CD4-positive, alpha-beta memory T cell (primary cell): ENCODE measurements around the gene CDKAL1. TPM values are rescaled to one million over a fixed set of nuclear protein-coding genes. Genes with fewer than 3 reads are reported as not detected.

Experiments
- CTCF ChIA-PET: fragments of 350-600 bp; sonication (Branson Sonifier 250); formaldehyde crosslinking; loops from one replicate; lab custom pipeline; 2021; ENCODE audit warnings: inconsistent platforms; ENCODE audit not compliant: partially characterized antibody; lab: Charles Lee
- POLR2A ChIA-PET: fragments of 350-600 bp; sonication (Branson Sonifier 250); formaldehyde crosslinking; loops from one replicate; lab custom pipeline; 2021; ENCODE audit not compliant: partially characterized antibody; lab: Charles Lee
- DNase-seq, 5 donors: peaks; one replicate each; pipeline versions ENCODE4 v3.0.0 to v3.0.0-alpha.2; 2020 to 2022; ENCODE audit warnings: mixed read lengths in 1 of 5
- H3K27ac ChIP-seq: one replicate; pipeline ENCODE4 v1.7.0; 2013; ENCODE audit warnings: low read depth, low read length
- H3K27me3 ChIP-seq: 2 replicates; pipeline ENCODE4 v1.7.0; 2013; ENCODE audit warnings: mild to moderate bottlenecking, low read length, moderate library complexity; ENCODE audit not compliant: insufficient read depth
- H3K36me3 ChIP-seq: 2 replicates; pipeline ENCODE4 v1.7.0; 2013; ENCODE audit warnings: mild to moderate bottlenecking, low read length, moderate library complexity; ENCODE audit not compliant: insufficient read depth
- H3K4me1 ChIP-seq: 2 replicates; pipeline ENCODE4 v1.7.0; 2013; ENCODE audit warnings: mild to moderate bottlenecking, low read length, moderate library complexity; ENCODE audit not compliant: insufficient read depth
- H3K4me3 ChIP-seq, 2 donors: one replicate each; pipeline ENCODE4 v1.7.0; 2013; ENCODE audit warnings: low read length in 2 of 2, mild to moderate bottlenecking in 1 of 2
- H3K9me3 ChIP-seq, 2 donors: one replicate each; pipeline ENCODE4 v1.7.0; 2013; ENCODE audit warnings: low read length in 2 of 2, control low read depth in 1 of 2; ENCODE audit not compliant: control insufficient read depth in 1 of 2
- H3K27ac Mint-ChIP-seq, 7 donors: one replicate each; pipeline ENCODE4 v1.8.0; 2020 to 2021; ENCODE audit warnings: mixed read lengths in 7 of 7, mild to moderate bottlenecking in 6 of 7, inconsistent platforms in 3 of 7, moderate library complexity in 3 of 7
- H3K27me3 Mint-ChIP-seq, 2 donors: one replicate each; pipeline ENCODE4 v1.8.0; 2020 to 2021; ENCODE audit warnings: mixed read lengths in 2 of 2
- H3K36me3 Mint-ChIP-seq, 2 donors: one replicate each; pipeline ENCODE4 v1.8.0; 2020 to 2021; ENCODE audit warnings: mixed read lengths in 2 of 2, inconsistent platforms in 1 of 2, mild to moderate bottlenecking in 1 of 2
- H3K4me1 Mint-ChIP-seq, 4 donors: one replicate each; pipeline ENCODE4 v1.8.0; 2020 to 2021; ENCODE audit warnings: mixed read lengths in 4 of 4, mild to moderate bottlenecking in 1 of 4
- H3K4me3 Mint-ChIP-seq, 8 donors: one replicate each; pipeline ENCODE4 v1.8.0; 2020 to 2021; ENCODE audit warnings: mixed read lengths in 8 of 8, mild to moderate bottlenecking in 7 of 8, moderate library complexity in 6 of 8, inconsistent platforms in 3 of 8
- H3K9me3 Mint-ChIP-seq, 8 donors: one replicate each; pipeline ENCODE4 v1.8.0; 2020 to 2021; ENCODE audit warnings: mixed read lengths in 8 of 8, mild to moderate bottlenecking in 5 of 8, inconsistent platforms in 3 of 8, moderate library complexity in 1 of 8
- intact Hi-C: fragments of 100-400 bp; cut with micrococcal nuclease; formaldehyde crosslinking; loops from one replicate; pipeline ENCODE4 v1.15.1; 2023
- polyA plus RNA-seq, 2 donors: library from polyadenylated mRNA; unstranded; fragments of 300-500 nt; fragmentation: Illumina TruSeq; gene quantifications; one replicate each; pipeline ENCODE4 v1.2.3, GENCODE V29; 2021
- total RNA-seq, 2 experiments: library from RNA; stranded (reverse); gene quantifications; one replicate each; pipeline ENCODE4 v1.2.3, GENCODE V29; 2021

CDKAL1 gene
- total and polyA plus RNA-seq, 4 experiments from 2014 or later: 22.3 to 41.8 (median 26.8) TPM

- intact Hi-C loops: no loop called here
- Mint-ChIP-seq H3K4me3 (no peak overlapping the region), H3K4me1 (peaks cover 12 to 34% (median 19%) of the 10 kb centered on the region in 4 donors), H3K36me3 (peaks cover 15 to 39% of the 10 kb centered on the region in 2 donors), H3K27ac (no peak overlapping the region), H3K27me3 (no peaks in the 10 kb centered on the region), H3K9me3 (no peaks in the 10 kb centered on the region)
- no peak for DNase-seq
- Histone ChIP-seq H3K4me3 (no peak overlapping the region), H3K4me1 (no peaks in the 10 kb centered on the region), H3K27ac (no peak overlapping the region), H3K27me3 (no peaks in the 10 kb centered on the region), H3K36me3 (no peaks in the 10 kb centered on the region), H3K9me3 (no peaks in the 10 kb centered on the region)
- ChIA-PET POLR2A (no interaction called here), CTCF (no interaction called here)
These were observed 123.8 kb downstream of the CDKAL1 start for GRCh38 chr6:20658053-20658452.

- Histone ChIP-seq H3K4me3 (no peak overlapping the region), H3K4me1 (no peaks in the 10 kb centered on the region), H3K27me3 (no peaks in the 10 kb centered on the region), H3K27ac (no peak overlapping the region), H3K9me3 (no peaks in the 10 kb centered on the region), H3K36me3 (no peaks in the 10 kb centered on the region)
- no peak for DNase-seq
- Mint-ChIP-seq H3K36me3 (peaks cover 15 to 38% of the 10 kb centered on the region in 2 donors), H3K27me3 (no peaks in the 10 kb centered on the region), H3K9me3 (no peaks in the 10 kb centered on the region), H3K4me3 (no peak overlapping the region), H3K27ac (no peak overlapping the region), H3K4me1 (peaks cover 12 to 34% (median 19%) of the 10 kb centered on the region in 4 donors)
- CTCF ChIA-PET: no interaction called here
- intact Hi-C loops: no loop called here
- POLR2A ChIA-PET: no interaction called here
These were observed 124.3 kb downstream of the CDKAL1 start for GRCh38 chr6:20658516-20658915.

- Mint-ChIP-seq H3K27ac (no peak overlapping the region), H3K27me3 (no peaks in the 10 kb centered on the region), H3K4me1 (peaks cover 12 to 38% (median 17%) of the 10 kb centered on the region in 4 donors), H3K36me3 (peaks cover 7 to 29% of the 10 kb centered on the region in 2 donors), H3K9me3 (no peaks in the 10 kb centered on the region), H3K4me3 (no peak overlapping the region)
- Histone ChIP-seq H3K36me3 (no peaks in the 10 kb centered on the region), H3K4me1 (no peaks in the 10 kb centered on the region), H3K27ac (no peak overlapping the region), H3K4me3 (no peak overlapping the region), H3K27me3 (no peaks in the 10 kb centered on the region), H3K9me3 (no peaks in the 10 kb centered on the region)
- ChIA-PET POLR2A (no interaction called here), CTCF (no interaction called here)
- DNase-seq: no peak
- intact Hi-C loops: no loop called here
These were observed 126.3 kb downstream of the CDKAL1 start for GRCh38 chr6:20660534-20660933.

- intact Hi-C loops: no loop called here
- Histone ChIP-seq H3K9me3 (no peaks in the 10 kb centered on the region), H3K27me3 (no peaks in the 10 kb centered on the region), H3K4me3 (no peak overlapping the region), H3K27ac (no peak overlapping the region), H3K36me3 (no peaks in the 10 kb centered on the region), H3K4me1 (no peaks in the 10 kb centered on the region)
- Mint-ChIP-seq H3K27ac (no peak overlapping the region), H3K36me3 (peaks cover 3 to 24% of the 10 kb centered on the region in 2 donors), H3K4me3 (no peak overlapping the region), H3K4me1 (peaks cover 11 to 34% (median 17%) of the 10 kb centered on the region in 4 donors), H3K9me3 (no peaks in the 10 kb centered on the region), H3K27me3 (no peaks in the 10 kb centered on the region)
- ChIA-PET POLR2A (no interaction called here), CTCF (no interaction called here)
- no peak for DNase-seq
These were observed 127.5 kb downstream of the CDKAL1 start for GRCh38 chr6:20661721-20662120.

GRCh38 chr6:20664250-20664649, 130.0 kb downstream of the CDKAL1 start:
- Mint-ChIP-seq H3K4me3 (no peak overlapping the region), H3K27me3 (no peaks in the 10 kb centered on the region), H3K36me3 (peaks cover 8 to 24% of the 10 kb centered on the region in 2 donors), H3K4me1 (peaks cover 10 to 35% (median 22%) of the 10 kb centered on the region in 4 donors), H3K27ac (no peak overlapping the region), H3K9me3 (no peaks in the 10 kb centered on the region)
- no peak for DNase-seq
- H3K4me1 ChIP-seq: no peaks in the 10 kb centered on the region
- no peak overlapping the region for H3K4me3 ChIP-seq
- CTCF ChIA-PET: no interaction called here
- no peaks in the 10 kb centered on the region for H3K36me3 ChIP-seq
- no peaks in the 10 kb centered on the region for H3K27me3 ChIP-seq
- H3K27ac ChIP-seq: no peak overlapping the region
- intact Hi-C loops: no loop called here
- H3K9me3 ChIP-seq: no peaks in the 10 kb centered on the region
- POLR2A ChIA-PET: no interaction called here

GRCh38 chr6:20665290-20665689, 131.0 kb downstream of the CDKAL1 start:
- Mint-ChIP-seq H3K27me3 (no peaks in the 10 kb centered on the region), H3K36me3 (peaks cover 5 to 14% of the 10 kb centered on the region in 2 donors), H3K4me1 (peaks cover 14 to 31% (median 21%) of the 10 kb centered on the region in 4 donors), H3K4me3 (no peak overlapping the region), H3K27ac (no peak overlapping the region), H3K9me3 (no peaks in the 10 kb centered on the region)
- H3K4me3 ChIP-seq: no peak overlapping the region
- intact Hi-C loops: no loop called here
- H3K4me1 ChIP-seq: no peaks in the 10 kb centered on the region
- no peak overlapping the region for H3K27ac ChIP-seq
- POLR2A ChIA-PET: no interaction called here
- CTCF ChIA-PET: no interaction called here
- H3K36me3 ChIP-seq: no peaks in the 10 kb centered on the region
- no peak for DNase-seq
- H3K9me3 ChIP-seq: no peaks in the 10 kb centered on the region
- no peaks in the 10 kb centered on the region for H3K27me3 ChIP-seq

- ChIA-PET POLR2A (no interaction called here), CTCF (no interaction called here)
- intact Hi-C loops: no loop called here
- Histone ChIP-seq H3K27me3 (no peaks in the 10 kb centered on the region), H3K36me3 (no peaks in the 10 kb centered on the region), H3K27ac (no peak overlapping the region), H3K4me3 (no peak overlapping the region), H3K4me1 (no peaks in the 10 kb centered on the region), H3K9me3 (no peaks in the 10 kb centered on the region)
- H3K4me3 Mint-ChIP-seq: no peak overlapping the region
- peaks cover 7 to 17% (median 14%) of the 10 kb centered on the region in 4 donors for H3K4me1 Mint-ChIP-seq
- peak overlapping the region in 2 of 7 donors; percentile 39 for H3K27ac Mint-ChIP-seq
- H3K27me3 Mint-ChIP-seq: no peaks in the 10 kb centered on the region
- H3K9me3 Mint-ChIP-seq: no peaks in the 10 kb centered on the region
- peaks cover 10 to 20% of the 10 kb centered on the region in 2 donors for H3K36me3 Mint-ChIP-seq
- no peak for DNase-seq
These were observed 135.5 kb downstream of the CDKAL1 start for GRCh38 chr6:20669571-20670314.
